K562 (cell line): ENCODE data around the gene CCSER1. TPM values are rescaled to one million over a fixed set of nuclear protein-coding genes. Genes with fewer than 3 reads are reported as not detected.

Experiments used
- ATAC-seq: fragments of 200-7000 bp; cut with Tn5 transposase; 3 replicates; pipeline ENCODE4 v1.9.1; 2020; ENCODE audit warnings: moderate library complexity
- BruUV-seq: library from RNA; stranded (reverse); fragments of 400-500 nt; replicated peaks from 2 replicates; lab custom pipeline; 2021; lab: Mats Ljungman, UMichigan
- CTCF ChIA-PET: fragments of 300-600 bp; formaldehyde crosslinking; extraction: SDS; loops from one replicate; lab custom pipeline; 2021; ENCODE audit warnings: low intra/inter-chr PET ratio; lab: Yijun Ruan, JAX
- POLR2A ChIA-PET: fragments of 300-600, 350-650 bp; sonication (Branson Sonifier 250); formaldehyde crosslinking; extraction: SDS; loops from one replicate; lab custom pipeline; 2021; ENCODE audit warnings: antibody characterized with exemption, inconsistent platforms; lab: Yijun Ruan, JAX
- DNase-seq, 4 experiments: peaks; one replicate each; pipeline versions ENCODE4 v3.0.0 to v3.0.0-alpha.2; 2011 to 2018; ENCODE audit warnings: low spot score in 3 of 4, mixed read lengths in 3 of 4; ENCODE audit errors: extremely low read depth in 1 of 4
- FAIRE-seq: peaks from 2 replicates; lab custom pipeline; 2011; peaks lifted over from hg19 to GRCh38; lab: Jason Lieb, UNC
- H2AFZ ChIP-seq: 2 replicates; pipeline ENCODE4 v1.6.0; 2011; ENCODE audit warnings: low read depth, low read length, control low read depth, inconsistent platforms
- H3K27ac ChIP-seq: fragments of 200-600 bp; 3 replicates; pipeline ENCODE4 v1.8.0; 2011; ENCODE audit warnings: low read depth, mild to moderate bottlenecking, control low read depth, inconsistent platforms, low read length, moderate library complexity, mixed read lengths; ENCODE audit errors: extremely low read depth
- H3K27me3 ChIP-seq, 2 experiments: fragments of 300-600 bp in 1 of 2; 2 replicates in 1 of 2; 3 replicates in 1 of 2; pipeline versions ENCODE4 v1.6.0 to v1.8.0; 2011; ENCODE audit warnings: inconsistent platforms in 2 of 2, low read length in 2 of 2, mild to moderate bottlenecking in 1 of 2, mixed read lengths in 1 of 2, moderate library complexity in 1 of 2; ENCODE audit not compliant: control insufficient read depth in 2 of 2, insufficient read depth in 2 of 2
- H3K36me3 ChIP-seq: fragments of 300-600 bp; 3 replicates; pipeline ENCODE4 v1.8.0; 2011; ENCODE audit warnings: mild to moderate bottlenecking, low read length, inconsistent platforms; ENCODE audit not compliant: control insufficient read depth, insufficient read depth
- H3K4me1 ChIP-seq, 2 experiments: fragments of 200-600 bp in 1 of 2; replicated peaks in 1 of 2; 2 replicates in 1 of 2; 3 replicates in 1 of 2; pipeline versions ENCODE4 v1.5.1 to v1.8.0; 2011; ENCODE audit warnings: inconsistent platforms in 2 of 2, low read length in 2 of 2, mild to moderate bottlenecking in 1 of 2, mixed read lengths in 1 of 2, moderate library complexity in 1 of 2; ENCODE audit not compliant: control insufficient read depth in 2 of 2, insufficient read depth in 2 of 2
- H3K4me2 ChIP-seq: 2 replicates; pipeline ENCODE4 v1.6.1; 2011; ENCODE audit warnings: low read length, control low read depth, inconsistent platforms, mixed read lengths; ENCODE audit not compliant: insufficient read depth
- H3K4me3 ChIP-seq: fragments of 200-600 bp; sonication (generic), shearing (Covaris generic); 2 replicates; pipeline ENCODE4 v1.5.1; 2016; ENCODE audit warnings: control low read depth, inconsistent platforms
- H3K79me2 ChIP-seq: fragments of 200-600 bp; 3 replicates; pipeline ENCODE4 v1.8.0; 2011; ENCODE audit warnings: low read length, inconsistent platforms; ENCODE audit not compliant: control insufficient read depth, insufficient read depth
- H3K9ac ChIP-seq, 2 experiments: 2 replicates each; pipeline versions ENCODE4 v1.6.0 to v1.6.1; 2011; ENCODE audit warnings: low read depth in 2 of 2, low read length in 2 of 2, control low read depth in 1 of 2, inconsistent platforms in 1 of 2, mild to moderate bottlenecking in 1 of 2, mixed read lengths in 1 of 2; ENCODE audit not compliant: insufficient read depth in 1 of 2
- H3K9me1 ChIP-seq: one replicate; pipeline ENCODE4 v1.6.0; 2011; ENCODE audit warnings: inconsistent platforms, mild to moderate bottlenecking, low read length, moderate library complexity; ENCODE audit not compliant: control insufficient read depth, insufficient read depth
- H3K9me3 ChIP-seq: replicated peaks from 2 replicates; pipeline ENCODE4 v1.5.1; 2011; ENCODE audit warnings: low read depth, low read length, inconsistent platforms; ENCODE audit not compliant: control insufficient read depth, insufficient read depth
- H4K20me1 ChIP-seq: replicated peaks from 2 replicates; pipeline ENCODE4 v1.6.1; 2011; ENCODE audit warnings: low read length, inconsistent platforms, mixed read lengths; ENCODE audit not compliant: control insufficient read depth, insufficient read depth
- COPS2 ChIP-seq: fragments of 450-650 bp; conservative IDR thresholded peaks from 2 replicates; pipeline ENCODE4 v1.6.1; 2016; ENCODE audit warnings: mild to moderate bottlenecking, moderate library complexity
- ESRRB ChIP-seq: fragments of 250-450 bp; sonication (Bioruptor Pico); IDR thresholded peaks from 2 replicates; pipeline ENCODE4 v1.5.0; 2020; ENCODE audit warnings: mild to moderate bottlenecking, moderate library complexity, borderline replicate concordance
- ETV1 ChIP-seq: fragments of 450-650 bp; conservative IDR thresholded peaks from 2 replicates; pipeline ENCODE4 v1.6.1; 2016; ENCODE audit warnings: missing genetic modification characterization, control low read depth, low read depth, missing compliant biosample characterization
- MCM3 ChIP-seq: fragments of 450-650 bp; IDR thresholded peaks from 2 replicates; pipeline ENCODE4 v1.6.1; 2016
- MCM7 ChIP-seq, 2 experiments: fragments of 450-650 bp; IDR thresholded peaks; 2 replicates each; pipeline ENCODE4 v1.6.1; 2016 to 2018
- MIER1 ChIP-seq: fragments of 450-650 bp; IDR thresholded peaks from 2 replicates; pipeline ENCODE4 v1.6.1; 2016; ENCODE audit warnings: antibody characterized with exemption, mild to moderate bottlenecking, low read depth
- SMARCA5 ChIP-seq: fragments of 450-650 bp; IDR thresholded peaks from 2 replicates; pipeline ENCODE4 v1.6.1; 2016
- ZNF23 ChIP-seq: fragments of 250-450 bp; sonication (Bioruptor Pico); IDR thresholded peaks from 2 replicates; pipeline ENCODE4 v1.4.0; 2020; ENCODE audit warnings: mild to moderate bottlenecking
- ZNF324 ChIP-seq: fragments of 250-450 bp; sonication (Bioruptor Pico); IDR thresholded peaks from 2 replicates; pipeline ENCODE4 v1.4.0; 2020; ENCODE audit warnings: mild to moderate bottlenecking
- in situ Hi-C: fragments of 300-500 bp; cut with MboI; formaldehyde crosslinking; loops from 4 replicates; pipeline ENCODE4 v1.15.0; 2018; ENCODE audit warnings: inconsistent platforms, mixed read lengths
- intact Hi-C: fragments of 100-400 bp; cut with micrococcal nuclease; formaldehyde crosslinking; loops from 2 replicates; pipeline ENCODE4 v1.14.2; 2022
- polyA plus RNA-seq, 8 experiments: library from polyadenylated mRNA; depleted of rRNA in 4 of 8; stranded (reverse) in 5 of 8; unstranded in 3 of 8; fragments of >200 nt; fragmentation: Nextera tagmentation in 2 of 8; fragmentation: Illumina TruSeq in 1 of 8; extraction: Ambion mirVana in 2 of 8; extraction: Trizol in 1 of 8; gene quantifications; 2 replicates each; pipeline versions ENCODE4 v1.2.1 to v1.2.3, GENCODE V29; 2011 to 2014; ENCODE audit warnings: inconsistent platforms in 1 of 8, missing spikeins in 1 of 8
- total RNA-seq, 7 experiments: library from RNA; depleted of rRNA in 6 of 7; stranded (reverse); fragments of >200 nt in 6 of 7; fragmentation: Illumina TruSeq in 2 of 7; extraction: Trizol in 2 of 7; gene quantifications; 2 replicates each; pipeline versions ENCODE4 v1.2.1 to v1.2.3, GENCODE V29; 2011 to 2021; ENCODE audit warnings: low replicate concordance in 1 of 7
- TF ChIP-seq, protein P1 (sequence below): fragments of 450-650 bp; IDR thresholded peaks from 2 replicates; pipeline ENCODE4 v1.6.1; 2016
- TF ChIP-seq, protein P2 (sequence below): sonication (generic); formaldehyde crosslinking; IDR thresholded peaks from 2 replicates; pipeline ENCODE4 v1.9.0; 2022; ENCODE audit warnings: mild to moderate bottlenecking, missing genetic modification reagents

The CCSER1 gene
- total and polyA plus RNA-seq, 9 of the 15 experiments (the other 6 are each of a cell fraction or from before 2014, with no cell fraction given): not detected

DNA sequence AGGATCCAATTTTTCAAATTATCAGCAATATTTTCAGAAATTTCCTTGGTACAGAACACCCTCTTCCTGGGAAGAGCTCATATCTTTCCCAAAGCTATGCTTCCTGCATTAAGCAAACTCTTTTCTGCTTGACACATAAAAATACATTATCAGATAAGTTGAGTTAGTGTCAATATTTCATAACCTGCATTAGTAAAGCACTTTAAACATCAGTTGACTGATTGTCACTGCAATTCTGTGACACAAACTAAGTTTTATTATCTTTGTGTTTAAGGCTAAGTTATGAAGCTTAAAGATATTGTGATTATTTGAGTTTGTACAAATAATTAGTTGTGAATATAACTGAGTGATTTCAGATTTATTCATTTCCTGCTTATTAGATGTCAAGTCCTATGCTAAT lies 1131.1 kb downstream of the CCSER1 start:
- H3K4me1 ChIP-seq: no peaks in the 10 kb centered on the region
- H3K27ac ChIP-seq: no peak overlapping the region
- no peaks in the 10 kb centered on the region for H4K20me1 ChIP-seq
- H3K4me3 ChIP-seq: no peak overlapping the region
- FAIRE-seq (no peak), ATAC-seq (no peak), DNase-seq (no peak)
- H3K9me1 ChIP-seq: no peaks in the 10 kb centered on the region
- no peaks in the 10 kb centered on the region for H3K36me3 ChIP-seq
- no peaks in the 10 kb centered on the region for H3K9me3 ChIP-seq
- in situ Hi-C loops (no loop called here), intact Hi-C loops (no loop called here)
- H3K9ac ChIP-seq: no peak overlapping the region
- POLR2A ChIA-PET: no interaction called here
- H3K79me2 ChIP-seq: no peaks in the 10 kb centered on the region
- H3K4me2 ChIP-seq: no peak overlapping the region
- no TSS peak for BruUV-seq
- CTCF ChIA-PET: no interaction called here
- H3K27me3 ChIP-seq: no peaks in the 10 kb centered on the region
- no peak overlapping the region for H2AFZ ChIP-seq
- TF ChIP-seq SMARCA5: no peak
- TF ChIP-seq ETV1: no peak
- TF ChIP-seq, protein P1, sequence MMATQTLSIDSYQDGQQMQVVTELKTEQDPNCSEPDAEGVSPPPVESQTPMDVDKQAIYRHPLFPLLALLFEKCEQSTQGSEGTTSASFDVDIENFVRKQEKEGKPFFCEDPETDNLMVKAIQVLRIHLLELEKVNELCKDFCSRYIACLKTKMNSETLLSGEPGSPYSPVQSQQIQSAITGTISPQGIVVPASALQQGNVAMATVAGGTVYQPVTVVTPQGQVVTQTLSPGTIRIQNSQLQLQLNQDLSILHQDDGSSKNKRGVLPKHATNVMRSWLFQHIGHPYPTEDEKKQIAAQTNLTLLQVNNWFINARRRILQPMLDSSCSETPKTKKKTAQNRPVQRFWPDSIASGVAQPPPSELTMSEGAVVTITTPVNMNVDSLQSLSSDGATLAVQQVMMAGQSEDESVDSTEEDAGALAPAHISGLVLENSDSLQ: no peak
- no peak for TF ChIP-seq MCM7 (IDR thresholded peaks at IDR 0.05)
- no peak for TF ChIP-seq MIER1
- no peak for TF ChIP-seq ZNF23 (CRISPR knock-in tag)
- TF ChIP-seq COPS2: no peak
- no peak for TF ChIP-seq ESRRB (CRISPR knock-in tag)

DNA sequence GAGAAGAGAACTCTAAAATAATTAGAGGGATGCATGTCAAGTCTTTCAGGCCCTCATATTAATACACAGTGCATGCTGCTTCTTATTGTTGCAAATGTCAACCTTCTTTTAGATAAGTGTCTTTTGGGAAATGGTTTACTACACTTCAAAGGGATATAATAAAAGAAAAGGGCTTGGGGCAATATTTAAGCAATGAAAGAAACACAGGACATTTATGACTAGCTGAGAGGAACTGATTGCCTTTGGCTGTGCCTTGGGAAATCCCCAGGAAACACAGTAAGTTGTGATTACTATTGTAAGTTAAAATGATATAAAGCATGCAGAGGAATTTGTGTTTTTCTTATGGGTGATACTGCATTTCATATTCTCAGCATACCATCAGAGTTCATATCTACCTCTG lies 1140.3 kb downstream of the CCSER1 start:
- H3K36me3 ChIP-seq: no peaks in the 10 kb centered on the region
- H3K4me3 ChIP-seq: no peak overlapping the region
- H3K27me3 ChIP-seq: no peaks in the 10 kb centered on the region
- DNase-seq (no peak), ATAC-seq (no peak), FAIRE-seq (no peak)
- no peaks in the 10 kb centered on the region for H3K79me2 ChIP-seq
- no peak overlapping the region for H2AFZ ChIP-seq
- no peaks in the 10 kb centered on the region for H4K20me1 ChIP-seq
- in situ Hi-C loops: no loop called here
- H3K4me1 ChIP-seq: no peaks in the 10 kb centered on the region
- BruUV-seq: no TSS peak
- H3K9ac ChIP-seq: no peak overlapping the region
- no peaks in the 10 kb centered on the region for H3K9me3 ChIP-seq
- no peaks in the 10 kb centered on the region for H3K9me1 ChIP-seq
- intact Hi-C loops: no loop called here
- CTCF ChIA-PET: no interaction called here
- no peak overlapping the region for H3K27ac ChIP-seq
- no peak overlapping the region for H3K4me2 ChIP-seq
- POLR2A ChIA-PET: no interaction called here
- no peak for TF ChIP-seq ZNF324 (CRISPR knock-in tag)
- TF ChIP-seq MCM3: no peak
- TF ChIP-seq, protein P2, sequence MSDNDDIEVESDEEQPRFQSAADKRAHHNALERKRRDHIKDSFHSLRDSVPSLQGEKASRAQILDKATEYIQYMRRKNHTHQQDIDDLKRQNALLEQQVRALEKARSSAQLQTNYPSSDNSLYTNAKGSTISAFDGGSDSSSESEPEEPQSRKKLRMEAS (CRISPR knock-in tag): no peak
